AG10803 (cell line): ENCODE data around the gene NEMP2.

Source experiments
- DNase-seq: peaks from one replicate; pipeline ENCODE4 v3.0.0; 2010; ENCODE audit warnings: low read depth
- H3K4me3 ChIP-seq: 2 replicates; pipeline ENCODE4 v1.5.1; 2011; ENCODE audit warnings: mild to moderate bottlenecking, low read length, control low read depth
- CTCF ChIP-seq: conservative IDR thresholded peaks from 2 replicates; pipeline ENCODE4 v1.5.1; 2011; ENCODE audit warnings: mild to moderate bottlenecking, low read length, control low read depth, inconsistent platforms

NEMP2 gene

GRCh38 chr2:190526105-190526750 lies 8.3 kb downstream of the NEMP2 start:
- H3K4me3 ChIP-seq, result no peak overlapping the region

GRCh38 chr2:190524928-190525327 lies 9.6 kb downstream of the NEMP2 start:
- no peak for DNase-seq
- TF ChIP-seq CTCF, result no peak
- no peak overlapping the region for H3K4me3 ChIP-seq

More at GRCh38 chr2:190526105-190526750, 8.3 kb downstream of the NEMP2 start:
- no peak for TF ChIP-seq CTCF
- no peak for DNase-seq

- H3K4me3 ChIP-seq, result no peak overlapping the region
- TF ChIP-seq CTCF, result no peak
These were observed 14.4 kb downstream of the NEMP2 start for GRCh38 chr2:190519975-190520767.

GRCh38 chr2:190517468-190517867 lies 17.1 kb downstream of the NEMP2 start:
- no peak for TF ChIP-seq CTCF

More at GRCh38 chr2:190519975-190520767, 14.4 kb downstream of the NEMP2 start:
- DNase-seq, result no peak

GRCh38 chr2:190515687-190516086 lies 18.8 kb downstream of the NEMP2 start:
- no peak for DNase-seq
- no peak overlapping the region for H3K4me3 ChIP-seq
- no peak for TF ChIP-seq CTCF

More at GRCh38 chr2:190517468-190517867, 17.1 kb downstream of the NEMP2 start:
- DNase-seq, result no peak
- H3K4me3 ChIP-seq, result no peak overlapping the region

- no peak for TF ChIP-seq CTCF
- no peak for DNase-seq
- no peak overlapping the region for H3K4me3 ChIP-seq
These were observed 19.8 kb downstream of the NEMP2 start for GRCh38 chr2:190514676-190515075.

GRCh38 chr2:190513877-190514276 lies 20.6 kb downstream of the NEMP2 start:
- no peak overlapping the region for H3K4me3 ChIP-seq
- no peak for TF ChIP-seq CTCF

More at GRCh38 chr2:190513877-190514276, 20.6 kb downstream of the NEMP2 start:
- DNase-seq, result no peak
